Cerebellar nuclear complex (tissue), 1 donor: ENCODE data around the gene RNASE7.

Experiments used
- DNase-seq, 2 experiments: peaks; one replicate each; lab custom pipeline; 2025; lab: John Stamatoyannopoulos, UW

Gene RNASE7

GRCh38 chr14:21086908-21087293, 44.7 kb downstream of the RNASE7 start:
- DNase-seq, result no peak

GRCh38 chr14:21087294-21088091, 45.3 kb downstream of the RNASE7 start:
- DNase-seq, result peak; percentile 31 to 39

GRCh38 chr14:21088687-21089086, 46.5 kb downstream of the RNASE7 start:
- DNase-seq, result no peak

- no peak for DNase-seq
Observed at GRCh38 chr14:21089271-21089670, 47.1 kb downstream of the RNASE7 start.

- no peak for DNase-seq
Observed at GRCh38 chr14:21089877-21090193, 47.7 kb downstream of the RNASE7 start.

GRCh38 chr14:21090194-21090939, 48.2 kb downstream of the RNASE7 start:
- DNase-seq, result no peak

- DNase-seq, result no peak
Observed at GRCh38 chr14:21090940-21091663, 48.9 kb downstream of the RNASE7 start.

- no peak for DNase-seq
Observed at GRCh38 chr14:21091821-21092272, 49.7 kb downstream of the RNASE7 start.

- no peak for DNase-seq
Observed at GRCh38 chr14:21092273-21093011, 50.3 kb downstream of the RNASE7 start.

- no peak for DNase-seq
Observed at GRCh38 chr14:21093018-21093417, 50.9 kb downstream of the RNASE7 start.
